Fibroblast of skin of scalp (primary cell): Measurements from ENCODE around the gene ARL6IP1.
"Not testable (repeated sequence)": the region's sequence is repeated elsewhere in the genome, so short reads cannot be mapped to it uniquely, and the experiment has no call there.

Experiments
- DNase-seq: peaks from one replicate; pipeline ENCODE4 v3.0.0-alpha.2; 2013

ARL6IP1 gene

DNA sequence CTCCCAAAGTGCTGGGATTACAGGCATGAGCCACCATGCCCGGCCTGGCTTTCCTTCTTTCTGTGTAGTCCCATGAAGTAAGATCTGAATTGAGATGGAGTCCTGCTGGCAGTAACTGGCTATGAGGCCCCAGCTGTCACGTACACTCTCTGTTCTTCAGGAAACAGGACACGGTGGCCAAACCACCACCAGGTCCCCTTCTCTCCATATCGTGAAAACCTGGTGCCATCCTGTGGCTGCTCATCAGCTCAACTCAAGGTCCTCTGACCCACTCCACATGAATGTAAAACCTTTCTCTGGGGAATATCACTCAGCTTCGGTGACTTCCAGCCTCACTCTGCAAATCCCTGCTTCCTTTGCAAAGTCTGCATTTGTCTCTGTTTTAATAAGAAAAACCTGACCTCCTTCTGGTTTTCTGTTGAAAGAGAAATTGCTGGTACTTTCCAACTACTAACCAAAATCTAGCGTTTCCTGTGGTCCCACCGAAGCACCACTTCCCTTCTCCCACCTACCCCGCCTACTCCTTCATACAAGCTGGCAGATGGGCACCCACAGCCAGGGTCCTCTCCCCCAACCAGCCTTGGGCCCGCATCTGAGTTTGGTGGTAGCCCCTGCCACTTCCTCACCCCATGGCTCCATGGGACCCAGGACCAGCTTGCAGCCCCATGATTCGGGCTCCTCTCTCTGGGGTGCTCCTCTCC lies 43.2 kb downstream of the ARL6IP1 start:
- not testable (repeated sequence) for DNase-seq

DNA sequence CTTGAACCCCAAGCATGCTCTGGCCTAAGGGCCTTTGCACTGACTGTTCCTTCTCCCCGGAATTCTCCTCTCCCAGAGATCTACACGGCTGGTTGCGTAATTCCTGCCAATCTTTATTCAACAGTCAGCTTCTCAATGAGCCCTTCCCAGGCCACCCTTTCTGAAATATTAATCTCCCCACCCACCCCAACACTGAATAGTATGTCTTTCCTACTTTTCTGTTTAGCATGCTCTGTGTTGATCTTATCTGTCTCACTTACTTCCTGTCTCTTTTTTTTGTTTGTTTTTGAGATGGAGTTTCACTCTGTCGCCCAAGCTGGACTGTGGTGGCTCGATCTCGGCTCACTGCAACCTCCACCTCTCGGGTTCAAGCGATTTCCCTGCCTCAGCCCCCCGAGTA lies 44.7 kb downstream of the ARL6IP1 start:
- not testable (repeated sequence) for DNase-seq

DNA sequence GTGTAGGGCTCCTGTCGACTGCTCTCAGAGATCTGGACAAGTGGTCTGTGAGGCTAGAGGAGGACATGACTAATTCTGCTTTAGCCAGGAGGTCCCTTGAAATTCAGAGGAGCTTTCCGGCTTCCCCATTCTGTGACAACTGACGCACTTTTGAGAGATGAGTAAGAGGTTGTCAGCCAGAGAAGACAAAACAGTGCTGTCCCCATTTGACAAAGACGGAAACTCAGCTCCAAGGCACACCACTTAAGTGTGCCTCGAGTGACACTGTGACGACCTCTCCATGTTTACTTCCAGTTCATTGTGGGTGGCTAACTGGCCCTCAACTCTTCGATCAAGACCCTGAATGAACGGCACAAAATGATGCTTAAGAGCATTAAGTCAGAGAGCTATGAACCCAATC lies 58.5 kb downstream of the ARL6IP1 start:
- not testable (repeated sequence) for DNase-seq
